ENCODE data around the gene CEBPE.

Gene CEBPE

GRCh38 chr14:23143911-23144310, 24.9 kb upstream of the CEBPE start:
- no peak for DNase-seq (ENCODE audit: low read depth, low spot score)

- DNase-seq (ENCODE audit: low read depth, low spot score), result no peak
Observed at GRCh38 chr14:23142826-23143225, 23.8 kb upstream of the CEBPE start.

- DNase-seq (ENCODE audit: low read depth, low spot score), result no peak
Observed at GRCh38 chr14:23141706-23142444, 22.8 kb upstream of the CEBPE start.

- no peak for DNase-seq (ENCODE audit: low read depth, low spot score)
Observed at GRCh38 chr14:23140371-23140770, 21.3 kb upstream of the CEBPE start.

- DNase-seq (ENCODE audit: low read depth, low spot score), result no peak
Observed at GRCh38 chr14:23139874-23140273, 20.8 kb upstream of the CEBPE start.

GRCh38 chr14:23137813-23138535, 18.9 kb upstream of the CEBPE start:
- no peak for DNase-seq (ENCODE audit: low read depth, low spot score)

- DNase-seq (ENCODE audit: low read depth, low spot score), result no peak
Observed at GRCh38 chr14:23137192-23137812, 18.2 kb upstream of the CEBPE start.

GRCh38 chr14:23136566-23137133, 17.6 kb upstream of the CEBPE start:
- no peak for DNase-seq (ENCODE audit: low read depth, low spot score)

GRCh38 chr14:23132970-23133369, 13.9 kb upstream of the CEBPE start:
- DNase-seq (ENCODE audit: low read depth, low spot score), result no peak

GRCh38 chr14:23131482-23131881, 12.4 kb upstream of the CEBPE start:
- no peak for DNase-seq (ENCODE audit: low read depth, low spot score)

- DNase-seq (ENCODE audit: low read depth, low spot score), result no peak
Observed at GRCh38 chr14:23130871-23131270, 11.8 kb upstream of the CEBPE start.

- no peak for DNase-seq (ENCODE audit: low read depth, low spot score)
Observed at GRCh38 chr14:23129759-23130316, 10.8 kb upstream of the CEBPE start.

- DNase-seq (ENCODE audit: low read depth, low spot score), result no peak
Observed at GRCh38 chr14:23128969-23129758, 10.1 kb upstream of the CEBPE start.

- DNase-seq (ENCODE audit: low read depth, low spot score), result no peak
Observed at GRCh38 chr14:23127861-23128260, 8.8 kb upstream of the CEBPE start.

GRCh38 chr14:23126548-23127278, 7.7 kb upstream of the CEBPE start:
- no peak for DNase-seq (ENCODE audit: low read depth, low spot score)

- no peak for DNase-seq (ENCODE audit: low read depth, low spot score)
Observed at GRCh38 chr14:23125933-23126524, 7.0 kb upstream of the CEBPE start.

- no peak for DNase-seq (ENCODE audit: low read depth, low spot score)
Observed at GRCh38 chr14:23125011-23125410, 6.0 kb upstream of the CEBPE start.

- DNase-seq (ENCODE audit: low read depth, low spot score), result no peak
Observed at GRCh38 chr14:23124337-23124954, 5.4 kb upstream of the CEBPE start.

GRCh38 chr14:23123419-23123818, 4.4 kb upstream of the CEBPE start:
- DNase-seq (ENCODE audit: low read depth, low spot score), result no peak

GRCh38 chr14:23122086-23122485, 3.0 kb upstream of the CEBPE start:
- DNase-seq (ENCODE audit: low read depth, low spot score), result no peak
